HEK293 (cell line): ENCODE results near the gene TRA2B.

Source experiments
- CTCF ChIA-PET: fragments of 350-600 bp; formaldehyde crosslinking; extraction: SDS; loops from one replicate; lab custom pipeline; 2021; ENCODE audit warnings: antibody characterized with exemption; lab: Yijun Ruan, JAX
- POLR2A ChIA-PET: fragments of 300-600 bp; formaldehyde crosslinking; extraction: SDS; loops from one replicate; lab custom pipeline; 2020; ENCODE audit warnings: antibody characterized with exemption, inconsistent platforms; lab: Yijun Ruan, JAX
- H3K27ac ChIP-seq: fragments of 200-500 bp; sonication (Bioruptor generic); 2 replicates; pipeline ENCODE4 v1.5.1; 2014; ENCODE audit warnings: low read depth, low read length, control low read depth, inconsistent platforms; ENCODE audit errors: extremely low read depth
- H3K36me3 ChIP-seq, 2 experiments: fragments of 200-500 bp in 1 of 2; sonication (Bioruptor generic) in 1 of 2; 1 replicate in 1 of 2; 2 replicates in 1 of 2; pipeline ENCODE4 v1.5.1; 2014 to 2017; ENCODE audit warnings: inconsistent platforms in 2 of 2, low read length in 2 of 2; ENCODE audit not compliant: control insufficient read depth in 2 of 2, insufficient read depth in 1 of 2
- H3K4me1 ChIP-seq: fragments of 200-500 bp; sonication (Bioruptor generic); 2 replicates; pipeline ENCODE4 v1.5.1; 2014; ENCODE audit warnings: mild to moderate bottlenecking, low read length, inconsistent platforms; ENCODE audit not compliant: control insufficient read depth, insufficient read depth
- H3K4me3 ChIP-seq: 2 replicates; pipeline ENCODE4 v1.5.1; 2011; ENCODE audit warnings: low read depth, mild to moderate bottlenecking, control low read depth, low read length, moderate library complexity
- H3K9me3 ChIP-seq: fragments of 200-500 bp; sonication (Bioruptor generic); 2 replicates; pipeline ENCODE4 v1.5.1; 2014; ENCODE audit warnings: low read depth, low read length, inconsistent platforms; ENCODE audit not compliant: control insufficient read depth, insufficient read depth
- GLIS1 ChIP-seq: fragments of 450-650 bp; formaldehyde crosslinking; IDR thresholded peaks from 2 replicates; pipeline ENCODE4 v1.5.1; 2016; ENCODE audit warnings: missing biosample characterization, missing genetic modification characterization
- MYNN ChIP-seq: fragments of 450-650 bp; formaldehyde crosslinking; IDR thresholded peaks from 2 replicates; pipeline ENCODE4 v1.5.1; 2016; ENCODE audit warnings: missing biosample characterization, missing genetic modification characterization, borderline replicate concordance
- SCRT1 ChIP-seq: fragments of 450-650 bp; formaldehyde crosslinking; IDR thresholded peaks from 2 replicates; pipeline ENCODE4 v1.5.1; 2016; ENCODE audit warnings: missing biosample characterization, missing genetic modification characterization, borderline replicate concordance
- SETDB1 ChIP-seq: IDR thresholded peaks from one replicate; pipeline ENCODE4 v1.6.1; 2017; ENCODE audit warnings: mild to moderate bottlenecking, low read length, moderate library complexity, mixed read lengths; ENCODE audit not compliant: insufficient read length
- TRIM28 ChIP-seq: IDR thresholded peaks from 2 replicates; pipeline ENCODE4 v1.6.1; 2011; ENCODE audit warnings: low read length, control low read depth, borderline replicate concordance
- ZBTB17 ChIP-seq: fragments of 450-650 bp; formaldehyde crosslinking; IDR thresholded peaks from 2 replicates; pipeline ENCODE4 v1.5.1; 2016; ENCODE audit warnings: missing biosample characterization, missing genetic modification characterization
- ZFHX2 ChIP-seq: fragments of 450-650 bp; formaldehyde crosslinking; conservative IDR thresholded peaks from 2 replicates; pipeline ENCODE4 v1.5.1; 2016; ENCODE audit warnings: missing biosample characterization, missing genetic modification characterization
- ZFP3 ChIP-seq: fragments of 450-650 bp; formaldehyde crosslinking; IDR thresholded peaks from 2 replicates; pipeline ENCODE4 v1.5.1; 2016; ENCODE audit warnings: low read depth, missing biosample characterization, missing genetic modification characterization
- ZNF10 ChIP-seq: fragments of 450-650 bp; formaldehyde crosslinking; IDR thresholded peaks from 2 replicates; pipeline ENCODE4 v1.5.1; 2017; ENCODE audit warnings: missing biosample characterization, missing genetic modification characterization
- ZNF121 ChIP-seq: fragments of 450-650 bp; formaldehyde crosslinking; IDR thresholded peaks from 2 replicates; pipeline ENCODE4 v1.5.1; 2016; ENCODE audit warnings: missing biosample characterization, missing genetic modification characterization
- ZNF138 ChIP-seq: fragments of 450-650 bp; formaldehyde crosslinking; IDR thresholded peaks from 2 replicates; pipeline ENCODE4 v1.5.1; 2016; ENCODE audit warnings: missing biosample characterization, missing genetic modification characterization, borderline replicate concordance
- ZNF23 ChIP-seq: fragments of 450-650 bp; formaldehyde crosslinking; IDR thresholded peaks from 2 replicates; pipeline ENCODE4 v1.5.1; 2016; ENCODE audit warnings: missing biosample characterization, missing genetic modification characterization, borderline replicate concordance
- ZNF292 ChIP-seq: fragments of 450-650 bp; formaldehyde crosslinking; IDR thresholded peaks from 2 replicates; pipeline ENCODE4 v1.5.1; 2016; ENCODE audit warnings: low read depth, missing biosample characterization, missing genetic modification characterization, borderline replicate concordance
- ZNF341 ChIP-seq: fragments of 450-650 bp; formaldehyde crosslinking; IDR thresholded peaks from 2 replicates; pipeline ENCODE4; 2016; ENCODE audit warnings: low read depth, missing biosample characterization, missing genetic modification characterization
- ZNF426 ChIP-seq: fragments of 450-650 bp; formaldehyde crosslinking; IDR thresholded peaks from 2 replicates; pipeline ENCODE4 v1.5.1; 2017; ENCODE audit warnings: missing biosample characterization, missing genetic modification characterization, mild to moderate bottlenecking, inconsistent platforms, moderate library complexity
- ZNF449 ChIP-seq: fragments of 450-650 bp; formaldehyde crosslinking; IDR thresholded peaks from 2 replicates; pipeline ENCODE4 v1.5.1; 2017; ENCODE audit warnings: missing biosample characterization, mild to moderate bottlenecking, missing genetic modification characterization, moderate library complexity
- ZNF510 ChIP-seq: fragments of 450-650 bp; formaldehyde crosslinking; IDR thresholded peaks from 2 replicates; pipeline ENCODE4 v1.5.1; 2018; ENCODE audit warnings: mild to moderate bottlenecking, missing genetic modification characterization, missing biosample characterization; ENCODE audit not compliant: insufficient replicate concordance
- ZNF670 ChIP-seq: fragments of 450-650 bp; formaldehyde crosslinking; IDR thresholded peaks from 2 replicates; pipeline ENCODE4 v1.5.1; 2016; ENCODE audit warnings: missing biosample characterization, missing genetic modification characterization, low read depth
- ZNF768 ChIP-seq: fragments of 450-650 bp; formaldehyde crosslinking; IDR thresholded peaks from 2 replicates; pipeline ENCODE4 v1.5.1; 2018; ENCODE audit warnings: missing biosample characterization, mild to moderate bottlenecking, missing genetic modification characterization
- ZNF791 ChIP-seq: fragments of 450-650 bp; formaldehyde crosslinking; IDR thresholded peaks from 2 replicates; pipeline ENCODE4 v1.5.1; 2016; ENCODE audit warnings: missing biosample characterization, missing genetic modification characterization
- ZNF830 ChIP-seq: fragments of 450-650 bp; IDR thresholded peaks from 2 replicates; pipeline ENCODE4 v1.5.0; 2018; ENCODE audit warnings: missing biosample characterization, missing genetic modification characterization, low read depth, mild to moderate bottlenecking, moderate library complexity
- ZXDB ChIP-seq: fragments of 450-650 bp; formaldehyde crosslinking; IDR thresholded peaks from 2 replicates; pipeline ENCODE4 v1.5.1; 2016; ENCODE audit warnings: missing biosample characterization, missing genetic modification characterization

Gene TRA2B

GRCh38 chr3:185924375-185924774, 13.4 kb downstream of the TRA2B start:
- no peak overlapping the region for H3K4me3 ChIP-seq
- CTCF ChIA-PET: interaction anchor here (1.0 to 1.5 kb wide), 4 partner anchors 19 to 264 kb away, joined by 3 to 6 read pairs (median 4); no protein-coding TSS in a partner anchor

GRCh38 chr3:185920184-185920583, 17.6 kb downstream of the TRA2B start:
- H3K27ac ChIP-seq: no peak overlapping the region
- TF ChIP-seq SETDB1 (no peak), ZNF768 (tag by site-specific recombination) (no peak)
- peaks cover 70 to 100% of the 10 kb centered on the region in 2 experiments for H3K36me3 ChIP-seq
- CTCF ChIA-PET: no interaction called here
- no peaks in the 10 kb centered on the region for H3K4me1 ChIP-seq
- H3K4me3 ChIP-seq: no peak overlapping the region
- POLR2A ChIA-PET: no interaction called here
- H3K9me3 ChIP-seq: no peaks in the 10 kb centered on the region

More at GRCh38 chr3:185924375-185924774, 13.4 kb downstream of the TRA2B start:
- POLR2A ChIA-PET: interaction anchor here (0.6 to 1.9 kb wide), 2 partner anchors 12 to 13 kb away, joined by 3 to 5 read pairs; partner anchors contain the start of gene TRA2B
- Histone ChIP-seq H3K36me3 (peaks cover 47 to 99% of the 10 kb centered on the region in 2 experiments), H3K9me3 (no peaks in the 10 kb centered on the region), H3K27ac (no peak overlapping the region), H3K4me1 (peaks cover 18% of the 10 kb centered on the region)
- TF ChIP-seq TRIM28 (no peak), ZNF121 (tag by site-specific recombination) (peak; percentile 95), ZFHX2 (no peak), ZNF449 (no peak), GLIS1 (tag by site-specific recombination) (0 out of 2 replicates have a peak, but pooled peaks have one; percentile 9)

- TF ChIP-seq ZNF830 (no peak), ZNF138 (no peak), MYNN (tag by site-specific recombination) (no peak), GLIS1 (tag by site-specific recombination) (no peak)
- CTCF ChIA-PET: no interaction called here
- H3K4me3 ChIP-seq: no peak overlapping the region
- POLR2A ChIA-PET: no interaction called here
- H3K4me1 ChIP-seq: no peaks in the 10 kb centered on the region
- H3K27ac ChIP-seq: no peak overlapping the region
- H3K36me3 ChIP-seq: peaks cover 37 to 84% of the 10 kb centered on the region in 2 experiments
- H3K9me3 ChIP-seq: no peaks in the 10 kb centered on the region
These were observed 21.6 kb downstream of the TRA2B start for GRCh38 chr3:185916042-185916833.

- Histone ChIP-seq H3K9me3 (no peaks in the 10 kb centered on the region), H3K36me3 (peaks cover 35 to 79% of the 10 kb centered on the region in 2 experiments), H3K4me1 (no peaks in the 10 kb centered on the region), H3K4me3 (no peak overlapping the region), H3K27ac (no peak overlapping the region)
- TF ChIP-seq ZNF292 (tag by site-specific recombination): no peak
- TF ChIP-seq ZNF10 (tag by site-specific recombination): no peak
- no peak for TF ChIP-seq ZNF449
- TF ChIP-seq ZNF670: no peak
- TF ChIP-seq SCRT1 (tag by site-specific recombination): no peak
- no peak for TF ChIP-seq ZNF121 (tag by site-specific recombination)
- no peak for TF ChIP-seq ZNF426 (tag by site-specific recombination)
- no peak for TF ChIP-seq ZFHX2
- TF ChIP-seq ZBTB17: no peak
- no peak for TF ChIP-seq ZNF341 (tag by site-specific recombination)
- no peak for TF ChIP-seq ZNF791 (tag by site-specific recombination)
- TF ChIP-seq ZFP3: no peak
- TF ChIP-seq ZNF23 (tag by site-specific recombination): no peak
- TF ChIP-seq ZNF510 (tag by site-specific recombination): no peak
- no peak for TF ChIP-seq ZXDB (tag by site-specific recombination)
- CTCF ChIA-PET: no interaction called here
- POLR2A ChIA-PET: no interaction called here
These were observed 22.2 kb downstream of the TRA2B start for GRCh38 chr3:185915642-185916041.
